ENCODE measurements around the gene KIF3A. TPM values are rescaled to one million over a fixed set of nuclear protein-coding genes. Genes with fewer than 3 reads are reported as not detected.

The KIF3A gene
- total RNA-seq, 1 experiment from 2014 or later, result 13.2 TPM

GRCh38 chr5:132778129-132778528, 40.8 kb upstream of the KIF3A start:
- Histone ChIP-seq H3K9ac (ENCODE audit: extremely low read depth, insufficient read length, low read length) (no peak overlapping the region), H3K79me2 (ENCODE audit: insufficient read depth, low read length) (peaks cover 2% of the 10 kb centered on the region; the same call in 1 of the 2 replicates), H4K5ac (ENCODE audit: insufficient read length, low read depth, low read length) (no peak overlapping the region), H3K4me2 (ENCODE audit: insufficient read depth, insufficient read length, low read length) (peak overlapping the region; percentile 58), H3K23ac (ENCODE audit: insufficient read length, low read depth, low read length) (no peak overlapping the region), H3K27me3 (ENCODE audit: insufficient read depth, low read length) (peaks cover 16% of the 10 kb centered on the region; the same call in 1 of the 2 replicates), H2AK5ac (ENCODE audit: insufficient read length, low read length) (no peak overlapping the region), H4K20me1 (ENCODE audit: control insufficient read depth, insufficient read depth, insufficient read length) (no peaks in the 10 kb centered on the region), H4K91ac (ENCODE audit: insufficient read length, low read depth, low read length) (no peak overlapping the region), H2BK120ac (ENCODE audit: low read depth, low read length, poor library complexity, severe bottlenecking) (no peak overlapping the region), H2BK20ac (ENCODE audit: low read depth, low read length, poor library complexity, severe bottlenecking) (no peak overlapping the region), H3K79me1 (ENCODE audit: insufficient read depth, low read depth, low read length, poor library complexity, severe bottlenecking) (peaks cover 2% of the 10 kb centered on the region), H3T11ph (ENCODE audit: low read length) (no peak overlapping the region), H3K18ac (ENCODE audit: insufficient read length, low read depth, low read length) (no peak overlapping the region), H3K14ac (ENCODE audit: insufficient read depth, low read length) (no peak overlapping the region), H3K23me2 (ENCODE audit: insufficient read length, low read depth, low read length, poor library complexity, severe bottlenecking) (peaks cover 13% of the 10 kb centered on the region), H2BK12ac (ENCODE audit: insufficient read length, low read depth, low read length) (no peak overlapping the region), H3K4ac (ENCODE audit: low read depth, low read length) (no peak overlapping the region), H3K9me3 (ENCODE audit: control insufficient read depth, low read depth, low read length) (no peaks in the 10 kb centered on the region), H2AFZ (ENCODE audit: low read length) (no peak overlapping the region), H3K56ac (ENCODE audit: insufficient read length, low read depth, low read length) (no peak overlapping the region), H4K8ac (replicated peaks; ENCODE audit: insufficient read length, low read depth, low read length) (no peak overlapping the region), H3K4me1 (ENCODE audit: insufficient read depth, low read length) (peaks cover 6% of the 10 kb centered on the region; the same call in 1 of the 2 replicates), H2BK15ac (ENCODE audit: low read depth, low read length) (no peak overlapping the region), H2BK5ac (ENCODE audit: insufficient read length, low read length) (no peak overlapping the region), H3K27ac (ENCODE audit: insufficient read length, low read depth, low read length) (no peak overlapping the region)
- Mint-ChIP-seq H3K4me1 (peaks cover 15 to 17% of the 10 kb centered on the region in 2 experiments), H3K27ac (no peak overlapping the region), H3K4me3 (peak overlapping the region; percentile 58 to 76), H3K27me3 (ENCODE audit: low read depth) (peaks cover 72% of the 10 kb centered on the region), H3K36me3 (ENCODE audit: insufficient read depth in 1 of 3, low read depth in 3 of 3) (no peaks in the 10 kb centered on the region), H3K9me3 (no peaks in the 10 kb centered on the region; a peak in 1 of 5 replicates)
- TF ChIP-seq, protein P1, sequence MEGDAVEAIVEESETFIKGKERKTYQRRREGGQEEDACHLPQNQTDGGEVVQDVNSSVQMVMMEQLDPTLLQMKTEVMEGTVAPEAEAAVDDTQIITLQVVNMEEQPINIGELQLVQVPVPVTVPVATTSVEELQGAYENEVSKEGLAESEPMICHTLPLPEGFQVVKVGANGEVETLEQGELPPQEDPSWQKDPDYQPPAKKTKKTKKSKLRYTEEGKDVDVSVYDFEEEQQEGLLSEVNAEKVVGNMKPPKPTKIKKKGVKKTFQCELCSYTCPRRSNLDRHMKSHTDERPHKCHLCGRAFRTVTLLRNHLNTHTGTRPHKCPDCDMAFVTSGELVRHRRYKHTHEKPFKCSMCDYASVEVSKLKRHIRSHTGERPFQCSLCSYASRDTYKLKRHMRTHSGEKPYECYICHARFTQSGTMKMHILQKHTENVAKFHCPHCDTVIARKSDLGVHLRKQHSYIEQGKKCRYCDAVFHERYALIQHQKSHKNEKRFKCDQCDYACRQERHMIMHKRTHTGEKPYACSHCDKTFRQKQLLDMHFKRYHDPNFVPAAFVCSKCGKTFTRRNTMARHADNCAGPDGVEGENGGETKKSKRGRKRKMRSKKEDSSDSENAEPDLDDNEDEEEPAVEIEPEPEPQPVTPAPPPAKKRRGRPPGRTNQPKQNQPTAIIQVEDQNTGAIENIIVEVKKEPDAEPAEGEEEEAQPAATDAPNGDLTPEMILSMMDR (conservative IDR thresholded peaks at IDR 0.05), result no peak
- DNase-seq, result no peak
- WGBS (ENCODE audit: extremely low coverage, insufficient read length, low lambda C conversion rate), result no CpG with 5 or more reads among the region's 4 CpGs
